RCC 7860 (cell line): ENCODE results near the gene RCAN2.

Experiments used
- DNase-seq: peaks from one replicate; pipeline ENCODE4 v3.0.0-alpha.2; 2015; ENCODE audit warnings: low spot score
- FAIRE-seq: peaks from 2 replicates; lab custom pipeline; 2012; peaks lifted over from hg19 to GRCh38; lab: Jason Lieb, UNC

Gene RCAN2

DNA sequence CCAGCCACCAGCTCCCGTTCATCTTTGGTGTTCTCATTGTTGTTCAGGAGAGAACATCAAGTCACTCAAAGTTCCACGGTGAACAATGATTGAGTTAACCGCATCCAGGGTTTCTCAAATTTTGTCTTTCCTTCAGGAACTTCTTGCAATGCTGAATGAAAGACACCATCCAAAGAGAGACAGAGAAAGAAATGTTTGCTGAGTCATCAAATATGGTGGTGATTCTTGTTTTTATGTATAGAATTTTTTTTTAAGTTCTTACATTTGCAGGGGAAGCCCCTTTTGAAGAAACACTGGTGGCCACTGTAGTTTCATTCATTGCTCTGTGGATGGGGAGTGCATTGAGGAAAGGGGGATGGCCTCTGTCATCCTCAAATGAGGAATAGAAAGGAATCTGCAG is 258.1 kb downstream of the RCAN2 start:
- no peak for DNase-seq
- FAIRE-seq = no peak

DNA sequence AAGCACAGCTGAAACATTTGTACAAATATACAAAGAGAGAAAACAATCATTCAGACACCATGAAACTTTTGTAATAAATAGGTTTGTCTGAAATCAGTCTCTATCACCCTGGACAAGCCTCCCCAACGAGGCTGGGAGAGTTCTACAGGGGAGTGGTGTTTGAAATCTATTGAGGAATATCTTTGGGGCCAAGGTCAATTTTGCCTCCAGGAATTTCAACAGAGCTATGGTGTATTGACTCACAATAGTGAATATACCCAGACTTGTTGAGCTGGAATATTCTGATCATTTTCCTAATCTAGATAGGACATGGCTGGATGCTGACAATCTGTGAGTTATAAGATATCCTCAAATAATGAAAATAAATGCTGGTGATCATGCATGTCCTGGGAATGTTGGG is 269.0 kb downstream of the RCAN2 start:
- DNase-seq (no peak), FAIRE-seq (no peak)

DNA sequence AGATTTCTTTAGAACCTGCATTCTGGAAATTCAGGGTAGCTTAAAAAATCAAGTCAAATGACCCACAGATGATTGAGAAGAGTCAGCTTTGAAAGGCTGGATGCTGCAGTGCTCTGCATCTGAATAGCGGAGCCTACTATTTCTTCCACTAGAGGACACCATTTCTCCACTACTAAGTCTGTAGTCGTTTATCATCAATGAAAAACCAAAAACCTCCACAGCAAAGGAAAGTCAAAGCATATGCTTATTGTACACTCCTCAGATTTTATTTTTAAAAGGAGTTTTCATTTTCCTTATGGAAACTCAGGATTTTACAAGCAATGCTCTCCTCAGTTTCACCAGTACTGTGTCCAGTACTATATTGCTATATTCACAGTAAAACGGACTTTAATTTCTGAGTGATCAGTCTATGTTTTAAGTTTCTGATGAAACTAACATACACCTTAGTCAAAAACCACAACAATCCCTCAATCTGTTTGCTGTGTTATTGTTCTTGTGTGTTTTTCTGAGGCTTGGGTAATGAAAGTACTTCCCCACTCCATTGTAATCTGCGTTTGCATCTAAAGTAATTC is 269.9 kb downstream of the RCAN2 start:
- DNase-seq = peak; percentile 15
- no peak for FAIRE-seq

DNA sequence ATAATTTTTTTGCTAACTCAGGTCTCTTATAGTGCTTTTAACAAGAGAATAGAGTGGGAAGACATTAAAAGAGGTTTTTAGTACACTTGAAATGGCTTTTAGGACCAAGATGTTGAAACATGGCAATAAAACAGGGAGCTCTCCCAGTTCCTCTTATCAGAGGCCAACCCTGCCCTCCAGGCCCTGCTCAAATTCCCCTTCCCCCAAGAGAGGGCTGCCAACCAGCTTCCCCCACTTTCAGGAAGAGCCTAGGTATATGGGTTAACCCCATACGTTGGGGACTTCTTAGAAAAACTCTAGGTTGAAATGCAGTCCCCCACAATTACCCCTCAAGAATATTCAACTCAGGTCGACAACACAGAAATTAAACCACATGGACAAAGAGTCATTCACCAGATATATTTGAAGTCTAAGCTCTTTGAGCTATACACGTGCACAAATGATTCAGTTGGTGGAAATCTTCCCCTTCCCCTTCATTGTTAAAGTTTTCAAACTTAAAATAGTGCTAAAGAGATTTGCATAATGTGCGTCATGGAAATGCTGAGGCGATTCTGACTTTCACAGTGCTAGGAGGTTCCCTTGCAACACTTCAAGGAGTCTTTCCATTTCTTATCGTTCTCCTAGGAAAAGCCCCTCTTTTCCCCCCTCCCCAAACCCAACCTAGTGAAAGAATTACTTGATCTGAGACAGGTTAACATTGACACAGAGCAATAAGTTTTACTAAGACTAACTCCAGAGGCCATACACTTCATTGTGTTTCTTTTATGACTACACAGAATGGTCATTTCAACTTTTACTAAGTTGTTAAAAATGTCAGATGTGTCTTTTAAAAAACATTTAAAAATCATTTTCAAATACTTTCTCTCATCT is 270.7 kb downstream of the RCAN2 start:
- DNase-seq = no peak
- FAIRE-seq = no peak

DNA sequence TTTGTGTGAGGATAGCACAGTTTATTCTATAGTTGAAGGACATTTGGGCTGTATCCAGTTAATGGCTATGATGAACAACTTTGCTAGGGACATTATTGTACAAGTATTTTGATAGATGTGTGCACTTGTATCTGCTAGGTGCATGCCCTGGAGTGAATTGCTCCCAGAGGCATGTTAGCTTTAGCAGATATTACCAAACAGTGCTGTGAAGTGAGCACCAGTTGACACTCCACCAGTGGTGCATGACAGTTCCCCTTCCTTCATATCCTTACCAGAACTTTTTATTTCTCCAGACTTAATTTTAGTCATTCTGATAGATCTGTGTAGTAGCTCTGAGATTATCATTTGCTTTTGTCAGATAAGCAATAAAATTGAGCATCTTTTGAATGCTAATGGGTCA is 271.6 kb downstream of the RCAN2 start:
- no peak for DNase-seq
- no peak for FAIRE-seq

DNA sequence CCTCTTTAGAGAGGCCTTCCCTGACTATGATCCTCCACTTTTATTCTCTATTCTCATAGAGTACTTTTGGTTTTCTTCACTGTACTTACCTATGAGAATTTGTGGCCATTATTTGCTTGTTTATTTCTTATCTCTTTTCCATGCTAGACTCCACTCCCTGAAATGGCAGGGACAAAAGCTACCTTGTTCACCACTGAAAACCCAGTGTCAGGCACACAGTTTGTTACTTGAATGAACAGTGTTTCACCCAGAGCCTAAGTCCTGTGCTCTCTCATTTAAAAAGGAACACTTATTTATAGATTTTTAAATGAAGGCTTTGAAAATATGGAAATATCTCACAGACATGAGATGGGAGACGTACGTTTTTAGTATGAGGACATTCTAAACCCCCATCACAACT is 272.8 kb downstream of the RCAN2 start:
- FAIRE-seq (no peak), DNase-seq (no peak)

DNA sequence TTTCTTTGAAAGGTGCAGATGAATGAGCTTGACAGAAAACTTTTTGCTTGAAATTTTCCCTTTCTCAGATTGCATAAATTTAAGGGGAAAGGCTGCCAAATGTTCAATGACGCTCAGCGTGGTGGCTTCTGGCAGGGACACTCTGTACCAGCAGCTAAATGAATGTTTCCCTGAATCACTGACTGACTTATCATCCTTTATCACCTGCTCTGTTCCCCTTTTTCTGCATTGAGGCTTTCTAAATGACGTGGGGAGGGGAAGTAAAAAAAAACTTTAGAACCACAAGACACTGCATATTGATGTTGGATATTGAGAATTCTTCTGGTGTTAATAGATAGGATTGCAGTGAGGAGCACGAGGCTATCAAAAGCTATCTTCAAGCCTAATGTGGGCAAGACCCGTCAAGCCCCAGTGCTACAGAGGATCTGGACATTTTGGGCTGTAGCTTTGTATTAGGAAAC is 273.5 kb downstream of the RCAN2 start:
- no peak for DNase-seq
- no peak for FAIRE-seq

DNA sequence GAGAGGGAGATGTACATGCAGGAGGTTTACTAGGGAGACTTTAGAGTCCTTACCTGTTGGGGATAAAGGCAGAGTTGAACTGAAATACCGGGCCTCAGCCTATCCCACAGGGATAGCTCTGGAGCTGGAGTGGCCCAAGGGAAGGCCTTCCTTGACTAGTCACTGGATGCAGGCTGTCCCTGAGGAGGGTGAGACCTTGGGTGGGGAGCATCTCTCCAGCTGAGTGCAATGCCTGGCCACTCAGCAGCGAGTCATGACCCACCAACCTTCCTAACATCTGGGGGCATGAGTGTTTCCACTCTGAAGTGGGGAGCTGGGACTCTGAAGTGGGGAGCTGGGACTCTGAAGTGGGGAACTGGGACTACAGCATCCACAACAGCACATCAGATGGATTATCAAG is 274.4 kb downstream of the RCAN2 start:
- DNase-seq = no peak
- FAIRE-seq = no peak

DNA sequence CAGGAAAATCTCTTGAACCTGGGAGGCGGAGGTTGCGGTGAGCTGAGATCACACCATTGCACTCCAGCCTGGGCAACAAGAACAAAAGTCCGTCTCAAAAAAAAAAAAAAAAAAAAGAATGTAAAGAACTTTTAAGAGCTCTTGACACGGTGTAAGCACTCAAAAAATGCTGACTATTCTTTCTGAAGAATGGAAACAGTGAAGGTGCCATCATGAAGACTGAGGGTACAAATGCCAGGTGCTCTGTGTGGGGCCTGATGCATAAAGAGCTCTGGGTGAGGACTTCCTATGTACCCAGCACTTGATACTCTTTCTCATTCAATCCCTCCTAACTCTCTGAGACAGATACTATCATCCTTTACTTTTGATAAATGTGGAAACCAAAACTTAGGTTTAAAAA is 275.5 kb downstream of the RCAN2 start:
- no peak for DNase-seq
- FAIRE-seq = no peak

DNA sequence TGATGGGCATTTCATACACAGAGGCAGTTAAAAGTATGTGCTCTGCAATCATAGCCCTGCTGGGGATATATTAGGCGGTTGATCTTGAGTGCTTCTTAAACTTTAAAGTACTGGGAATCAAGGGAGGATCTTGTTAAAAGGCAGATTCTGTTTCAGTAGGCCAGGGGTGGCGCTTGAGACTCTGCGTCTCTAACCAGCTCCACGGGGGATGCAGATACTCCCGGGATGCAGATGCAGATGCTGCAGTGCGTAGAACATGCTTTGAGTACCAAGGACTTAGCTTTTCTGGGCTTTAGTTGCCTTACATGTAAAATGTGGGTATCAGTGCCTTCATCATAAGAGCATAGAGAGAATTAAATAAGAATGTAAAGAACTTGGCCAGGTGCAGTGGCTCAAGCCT is 276.0 kb downstream of the RCAN2 start:
- DNase-seq (no peak), FAIRE-seq (no peak)

DNA sequence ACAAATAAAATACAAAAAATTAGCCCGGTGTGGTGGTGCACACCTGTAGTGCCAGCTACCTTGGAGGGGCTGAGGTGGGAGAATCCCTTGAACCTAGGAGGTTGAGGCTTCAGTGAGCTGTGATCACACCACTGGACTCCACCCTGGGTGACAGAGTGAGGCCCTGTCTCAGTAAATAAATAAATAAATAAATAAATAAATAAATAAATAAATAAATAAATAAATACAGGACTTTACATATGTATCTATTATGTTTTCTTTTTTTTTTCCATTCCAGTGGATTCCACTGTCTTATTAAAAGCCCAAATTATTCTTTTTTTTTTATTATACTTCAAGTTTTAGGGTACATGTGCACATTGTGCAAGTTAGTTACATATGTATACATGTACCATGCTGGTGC is 279.3 kb downstream of the RCAN2 start:
- no peak for FAIRE-seq
- DNase-seq = no peak

DNA sequence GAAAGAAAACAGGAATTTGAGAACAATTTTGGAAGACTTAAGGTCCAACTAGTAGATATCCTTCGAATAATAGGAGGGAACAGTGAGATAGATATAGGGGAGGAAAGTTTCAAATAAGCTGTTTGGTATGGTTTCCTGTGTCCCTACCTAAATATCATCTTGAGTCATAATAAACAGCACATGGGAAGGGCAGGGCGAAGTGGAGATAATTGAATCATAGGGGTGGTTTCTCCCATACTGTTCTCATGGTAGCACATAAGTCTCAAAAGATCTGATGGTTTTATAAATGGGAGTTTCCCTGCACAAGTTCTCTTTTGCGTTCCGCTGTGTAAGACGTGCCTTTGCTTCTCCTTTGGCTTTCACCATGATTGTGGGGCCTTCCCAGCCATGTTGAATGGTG is 281.0 kb downstream of the RCAN2 start:
- FAIRE-seq (no peak), DNase-seq (no peak)

DNA sequence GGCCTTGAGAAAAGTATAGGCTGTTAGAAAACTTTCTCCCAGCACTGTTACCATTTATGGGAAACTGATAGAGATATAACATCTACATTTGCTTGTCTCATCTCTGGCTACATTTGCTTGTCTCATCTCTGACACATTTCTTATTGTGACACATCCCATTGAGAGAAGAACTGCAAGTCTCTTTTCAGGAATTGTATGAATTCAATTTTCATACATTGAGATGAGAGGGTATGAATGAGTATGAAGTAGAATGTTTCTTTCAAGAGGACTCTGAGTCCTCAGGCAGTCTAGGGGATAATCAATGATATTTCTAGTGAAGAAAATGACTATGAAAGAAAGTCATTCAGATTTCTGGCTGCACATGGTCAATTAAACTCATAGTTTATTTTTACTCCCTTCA is 282.9 kb downstream of the RCAN2 start:
- DNase-seq (no peak), FAIRE-seq (no peak)

DNA sequence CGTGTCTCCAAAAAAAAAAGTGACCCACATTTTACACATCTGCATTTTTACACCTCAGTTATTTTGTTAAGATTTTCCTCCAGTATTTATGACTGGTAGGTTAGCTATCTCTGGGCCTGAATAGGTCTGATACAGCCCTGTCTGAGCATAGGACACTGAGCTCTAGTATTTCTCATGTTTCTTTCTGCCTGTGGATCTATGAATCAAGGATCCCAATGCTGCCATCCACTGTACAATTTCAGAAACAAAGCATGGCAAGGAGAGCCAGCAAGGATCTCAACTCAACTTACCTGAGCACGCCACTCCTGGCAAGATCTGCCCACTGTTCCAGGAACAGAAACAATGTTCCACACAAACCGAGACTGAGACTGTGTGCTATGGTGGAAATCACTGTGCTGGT is 284.1 kb downstream of the RCAN2 start:
- FAIRE-seq (no peak), DNase-seq (no peak)

DNA sequence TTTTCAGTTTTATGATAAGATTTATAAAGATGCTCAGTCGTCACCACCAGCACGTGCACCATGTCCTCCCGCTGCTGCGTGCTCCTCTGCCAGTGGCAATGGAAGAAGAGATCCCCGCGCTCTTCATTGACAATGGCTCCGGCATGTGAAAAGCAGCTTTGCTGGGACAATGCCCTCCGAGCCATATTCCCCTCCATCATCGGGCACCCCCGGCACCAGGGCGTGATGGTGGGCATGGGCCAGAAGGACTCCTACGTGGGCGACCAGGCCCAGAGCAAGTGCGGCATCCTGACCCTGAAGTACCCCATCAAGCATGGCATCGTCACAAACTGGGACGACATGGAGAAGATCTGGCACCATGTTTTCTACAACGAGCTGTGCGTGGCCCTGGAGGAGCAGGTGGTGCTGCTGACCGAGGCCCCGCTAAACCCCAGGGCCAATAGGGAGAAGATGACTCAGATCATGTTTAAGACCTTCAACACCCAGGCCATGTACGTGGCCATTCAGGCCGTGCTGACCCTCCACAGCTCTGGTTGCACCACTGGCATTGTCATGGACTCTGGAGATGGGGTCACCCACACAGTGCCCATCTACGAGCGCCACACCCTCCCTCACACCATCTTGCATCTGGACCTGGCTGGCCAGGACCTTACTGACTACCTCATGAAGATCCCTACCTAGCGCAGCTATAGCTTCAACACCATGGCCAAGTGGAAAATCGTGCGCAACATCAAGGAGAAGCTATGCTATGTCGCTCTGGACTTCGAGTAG is 286.2 kb downstream of the RCAN2 start:
- no peak for FAIRE-seq
- no peak for DNase-seq

DNA sequence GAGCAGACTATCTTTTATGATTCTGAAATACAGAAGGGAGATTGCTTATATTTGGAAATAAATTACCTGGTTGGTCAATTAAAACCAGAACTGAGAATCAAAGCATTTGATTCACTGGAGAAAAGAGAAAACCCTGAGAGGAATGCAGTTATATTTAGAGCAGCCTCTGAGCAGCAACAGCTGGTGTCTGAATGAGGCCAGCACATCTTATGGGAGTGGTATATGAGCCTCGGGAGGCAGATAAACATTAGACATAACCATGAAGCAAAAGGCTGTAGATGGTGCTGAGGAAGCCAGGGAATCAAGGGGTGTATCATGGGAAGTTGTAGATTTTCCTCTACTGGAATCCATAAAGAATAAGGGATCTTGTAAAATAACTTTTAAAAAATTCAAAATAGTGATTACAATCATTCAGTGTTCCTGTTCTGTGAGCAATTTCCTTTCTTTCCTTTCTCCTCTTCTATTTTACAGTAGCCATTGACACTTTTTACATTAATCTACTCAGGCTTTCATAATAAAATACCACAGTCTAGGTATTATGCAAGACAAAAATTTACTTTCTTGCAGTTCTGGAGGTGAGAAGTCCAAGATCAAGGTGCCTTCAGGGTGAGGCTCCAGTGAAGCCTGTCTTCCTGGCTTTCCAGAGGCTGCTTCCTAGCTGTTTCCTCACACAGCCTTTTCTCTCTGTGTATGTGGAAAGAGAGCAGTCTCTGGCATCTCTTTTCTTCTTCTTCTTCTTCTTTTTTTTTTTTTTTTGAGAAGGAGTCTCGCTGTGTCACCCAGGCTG is 287.7 kb downstream of the RCAN2 start:
- FAIRE-seq (no peak), DNase-seq (no peak)

DNA sequence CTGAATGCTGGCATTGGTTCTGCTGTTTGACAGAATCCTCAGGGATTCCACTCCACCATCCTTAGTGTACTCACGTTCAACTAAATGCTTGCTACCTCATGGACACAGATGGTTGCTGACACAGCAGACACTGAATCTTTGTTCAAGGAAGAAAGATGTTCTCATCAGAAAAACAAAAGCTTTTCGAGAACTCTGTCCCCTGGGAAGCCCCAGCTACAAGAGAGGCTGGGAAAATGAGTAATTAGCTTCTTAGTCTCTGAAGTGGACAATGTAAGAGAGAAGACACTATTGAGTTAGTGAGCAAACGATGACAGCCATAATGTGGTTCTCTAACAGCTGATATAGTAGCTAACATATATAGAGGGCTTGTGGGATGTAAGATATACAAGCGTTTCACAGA is 289.5 kb downstream of the RCAN2 start:
- no peak for DNase-seq
- no peak for FAIRE-seq

DNA sequence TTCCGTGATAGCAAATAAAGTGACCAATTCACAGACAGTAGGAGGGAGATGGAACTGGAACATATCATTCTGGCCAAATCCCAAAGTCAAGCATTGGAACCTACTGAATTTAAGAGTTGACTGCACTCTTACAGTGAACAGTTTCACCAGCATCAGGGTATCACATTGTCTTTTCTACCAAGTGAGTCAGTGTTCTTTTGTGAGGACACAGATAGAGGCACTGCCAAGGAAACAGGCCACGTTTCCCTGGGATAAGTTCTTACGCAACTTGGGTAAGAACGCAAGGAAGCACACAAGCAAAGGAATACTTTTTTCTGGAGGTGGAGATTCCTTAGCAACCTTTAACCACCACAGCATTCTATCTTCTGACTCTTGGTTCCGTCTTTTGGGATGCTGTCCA is 291.9 kb downstream of the RCAN2 start:
- FAIRE-seq = no peak
- DNase-seq = no peak

DNA sequence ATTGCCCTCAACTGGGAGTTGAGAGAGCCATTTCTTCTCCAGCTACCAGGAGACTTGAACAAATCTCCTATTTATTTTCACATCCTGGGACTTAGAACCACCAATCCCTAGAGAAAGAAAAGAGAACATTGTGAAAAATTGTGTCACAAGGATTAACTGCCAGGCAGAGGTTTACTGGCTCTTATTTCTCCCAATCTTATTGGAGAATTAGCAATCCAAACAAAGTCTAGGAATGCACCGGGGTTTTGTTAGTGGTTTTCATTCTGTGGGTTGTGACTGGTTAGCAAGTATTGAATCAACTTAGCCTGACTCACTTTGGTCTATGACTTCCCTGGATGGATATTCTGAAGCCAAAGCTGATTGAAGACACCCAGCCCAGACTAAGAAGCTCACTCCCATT is 299.3 kb downstream of the RCAN2 start:
- DNase-seq (peak; percentile 26), FAIRE-seq (no peak)

DNA sequence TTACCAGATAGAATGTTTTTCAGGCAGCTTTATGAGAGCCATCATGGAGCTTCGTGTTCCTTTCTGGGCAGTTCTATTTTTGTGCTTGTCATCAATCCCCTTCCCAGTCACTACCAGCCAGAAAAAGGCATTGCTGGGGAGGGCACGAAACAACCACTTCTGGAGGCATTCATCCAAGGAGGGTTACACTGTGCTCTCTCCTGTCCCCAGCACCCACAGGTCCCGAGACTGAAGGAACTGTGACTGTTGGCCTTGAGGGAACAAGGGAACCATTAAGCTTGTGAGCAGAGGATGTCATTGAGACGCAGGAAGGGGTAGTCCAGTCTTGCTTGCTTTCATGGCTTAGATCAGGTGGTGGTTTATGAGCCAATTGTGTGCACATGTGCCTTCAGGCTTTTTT is 300.4 kb downstream of the RCAN2 start:
- DNase-seq (no peak), FAIRE-seq (no peak)

DNA sequence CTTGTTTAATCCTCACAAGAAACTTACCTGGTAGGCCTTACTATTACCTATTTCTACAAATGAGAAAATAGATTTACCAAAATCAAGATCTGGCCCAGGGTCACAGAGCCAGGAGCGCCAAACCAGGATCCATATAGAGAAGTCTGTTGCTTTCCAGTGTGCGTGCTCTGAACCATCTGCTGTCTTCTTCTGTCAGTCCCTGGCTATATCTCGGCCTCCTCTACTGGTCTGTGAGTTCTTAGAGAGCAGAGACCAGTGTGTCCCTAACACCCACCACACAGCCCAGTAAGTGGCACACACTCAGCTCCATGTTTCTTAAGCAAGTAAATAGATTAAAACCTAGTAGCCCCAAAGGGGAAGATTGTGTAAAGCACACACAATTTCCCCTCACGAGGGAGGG is 301.5 kb downstream of the RCAN2 start:
- DNase-seq (no peak), FAIRE-seq (no peak)
